OCI-LY1 (cell line): ENCODE measurements around the gene SCPEP1.

Experiments used
- EZH2 ChIP-seq: fragments of 200-600 bp; sonication (generic), shearing (Covaris generic); IDR thresholded peaks from 2 replicates; pipeline ENCODE4 v1.8.0; 2017; ENCODE audit warnings: borderline replicate concordance, mixed run types, mild to moderate bottlenecking, antibody characterized with exemption, low read length, moderate library complexity, mixed read lengths
- TF ChIP-seq, protein P1 (sequence below): fragments of 200-600 bp; sonication (generic), shearing (Covaris generic); IDR thresholded peaks from 2 replicates; pipeline ENCODE4 v1.5.1; 2017; ENCODE audit warnings: mild to moderate bottlenecking, antibody characterized with exemption, low read length, moderate library complexity, mixed read lengths

DNA sequence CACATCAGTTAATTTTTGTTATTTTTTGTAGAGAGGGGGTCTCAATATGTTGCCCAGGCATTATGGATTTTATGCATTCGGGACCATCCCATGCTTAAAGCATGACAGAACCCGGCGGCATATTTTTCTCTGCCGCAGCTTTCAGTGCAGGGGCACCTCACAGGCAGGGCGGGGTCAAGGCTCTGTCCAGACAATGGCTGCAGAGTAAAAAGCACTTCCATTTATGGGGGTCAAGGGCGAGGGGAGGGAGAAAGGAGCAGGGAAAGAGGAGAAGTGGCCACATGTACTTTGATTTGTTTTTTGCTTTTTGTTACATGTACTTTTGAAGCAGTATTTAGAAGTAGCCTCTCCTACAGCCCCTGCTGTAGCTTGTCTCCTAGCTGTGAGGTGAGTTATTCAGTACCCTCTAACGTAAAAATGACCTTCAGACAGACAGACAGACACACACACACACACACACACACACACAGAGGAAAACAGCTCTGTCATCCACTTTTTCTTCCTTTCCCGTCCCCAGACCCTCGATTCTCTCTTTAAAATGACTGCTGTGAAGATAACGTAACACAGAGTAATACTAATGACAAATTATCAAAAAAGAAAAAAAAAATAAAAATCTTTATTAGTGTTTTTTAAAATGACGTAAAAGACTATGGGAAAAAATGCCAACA, 856 bp upstream of the SCPEP1 start:
- TF ChIP-seq, protein P1, sequence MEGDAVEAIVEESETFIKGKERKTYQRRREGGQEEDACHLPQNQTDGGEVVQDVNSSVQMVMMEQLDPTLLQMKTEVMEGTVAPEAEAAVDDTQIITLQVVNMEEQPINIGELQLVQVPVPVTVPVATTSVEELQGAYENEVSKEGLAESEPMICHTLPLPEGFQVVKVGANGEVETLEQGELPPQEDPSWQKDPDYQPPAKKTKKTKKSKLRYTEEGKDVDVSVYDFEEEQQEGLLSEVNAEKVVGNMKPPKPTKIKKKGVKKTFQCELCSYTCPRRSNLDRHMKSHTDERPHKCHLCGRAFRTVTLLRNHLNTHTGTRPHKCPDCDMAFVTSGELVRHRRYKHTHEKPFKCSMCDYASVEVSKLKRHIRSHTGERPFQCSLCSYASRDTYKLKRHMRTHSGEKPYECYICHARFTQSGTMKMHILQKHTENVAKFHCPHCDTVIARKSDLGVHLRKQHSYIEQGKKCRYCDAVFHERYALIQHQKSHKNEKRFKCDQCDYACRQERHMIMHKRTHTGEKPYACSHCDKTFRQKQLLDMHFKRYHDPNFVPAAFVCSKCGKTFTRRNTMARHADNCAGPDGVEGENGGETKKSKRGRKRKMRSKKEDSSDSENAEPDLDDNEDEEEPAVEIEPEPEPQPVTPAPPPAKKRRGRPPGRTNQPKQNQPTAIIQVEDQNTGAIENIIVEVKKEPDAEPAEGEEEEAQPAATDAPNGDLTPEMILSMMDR, result no peak
- no peak for TF ChIP-seq EZH2
